Measurements from ENCODE around the gene ASGR1.

GRCh38 chr17:7224661-7225111, 45.5 kb upstream of the ASGR1 start:
- TF ChIP-seq CTCF (IDR thresholded peaks at IDR 0.05): no peak
- no peak for TF ChIP-seq POLR2A (IDR thresholded peaks at IDR 0.05)

Data from uterus (tissue), 2 donors.